H1 (cell line): ENCODE data around the gene IL31RA. TPM values are rescaled to one million over a fixed set of nuclear protein-coding genes. Genes with fewer than 3 reads are reported as not detected.

Experiments used
- CTCF ChIA-PET: fragments of 300-600 bp; sonication (Branson Sonifier 250); formaldehyde crosslinking; loops from one replicate; lab custom pipeline; 2021; ENCODE audit not compliant: partially characterized antibody; lab: Charles Lee
- POLR2A ChIA-PET: fragments of 300-600 bp; sonication (Branson Sonifier 250); formaldehyde crosslinking; loops from one replicate; lab custom pipeline; 2021; ENCODE audit warnings: inconsistent platforms; ENCODE audit not compliant: partially characterized antibody; lab: Charles Lee
- DNase-seq, 2 experiments: peaks; one replicate each; pipeline versions ENCODE4 v3.0.0 to v3.0.0-alpha.2; 2010 to 2022; ENCODE audit warnings: low spot score in 2 of 2, low read depth in 1 of 2, mixed read lengths in 1 of 2
- FAIRE-seq: peaks from 2 replicates; lab custom pipeline; 2011; peaks lifted over from hg19 to GRCh38; lab: Jason Lieb, UNC
- H2AFZ ChIP-seq: 2 replicates; pipeline ENCODE4 v1.8.1; 2012; ENCODE audit warnings: low read length, inconsistent platforms
- H2AK5ac ChIP-seq: 2 replicates; pipeline ENCODE4 v1.6.1; 2013; ENCODE audit warnings: low read depth, low read length
- H2BK120ac ChIP-seq: replicated peaks from 2 replicates; pipeline ENCODE3; 2013; ENCODE audit warnings: low read depth, low read length, inconsistent platforms
- H2BK12ac ChIP-seq: 2 replicates; pipeline ENCODE4 v1.6.1; 2013; ENCODE audit warnings: low read depth, low read length
- H2BK15ac ChIP-seq: 2 replicates; pipeline ENCODE4 v1.6.1; 2013; ENCODE audit warnings: low read length
- H2BK20ac ChIP-seq: 2 replicates; pipeline ENCODE4 v1.6.1; 2013; ENCODE audit warnings: low read length
- H2BK5ac ChIP-seq: 2 replicates; pipeline ENCODE4 v1.6.1; 2013; ENCODE audit warnings: low read depth, low read length
- H3K14ac ChIP-seq: 2 replicates; pipeline ENCODE4 v1.6.1; 2013; ENCODE audit warnings: inconsistent platforms; ENCODE audit not compliant: insufficient read length
- H3K18ac ChIP-seq: 2 replicates; pipeline ENCODE4 v1.6.1; 2013; ENCODE audit warnings: low read length; ENCODE audit errors: extremely low read depth
- H3K23ac ChIP-seq: 2 replicates; pipeline ENCODE4 v1.6.1; 2013; ENCODE audit warnings: inconsistent platforms; ENCODE audit not compliant: insufficient read length
- H3K23me2 ChIP-seq: 2 replicates; pipeline ENCODE4 v1.6.1; 2013; ENCODE audit warnings: low read depth, low read length
- H3K27ac ChIP-seq: 2 replicates; pipeline ENCODE4 v1.6.1; 2011; ENCODE audit warnings: low read depth, low read length, inconsistent platforms
- H3K27me3 ChIP-seq, 4 experiments: replicated peaks in 1 of 4; 1 replicate in 1 of 4; 2 replicates in 3 of 4; pipeline versions ENCODE4 v1.6.1 to v1.8.1; 2011 to 2013; ENCODE audit warnings: low read length in 3 of 4, mild to moderate bottlenecking in 3 of 4, inconsistent platforms in 2 of 4, mixed read lengths in 2 of 4, moderate library complexity in 1 of 4; ENCODE audit not compliant: control insufficient read depth in 3 of 4, insufficient read depth in 3 of 4; ENCODE audit errors: extremely low read depth in 1 of 4
- H3K36me3 ChIP-seq, 4 experiments: 2 replicates each; pipeline versions ENCODE4 v1.6.1 to v1.8.1; 2011 to 2013; ENCODE audit warnings: mild to moderate bottlenecking in 4 of 4, low read length in 3 of 4, moderate library complexity in 2 of 4, control low read depth in 1 of 4, inconsistent platforms in 1 of 4; ENCODE audit not compliant: insufficient read depth in 4 of 4, control insufficient read depth in 2 of 4
- H3K4ac ChIP-seq: replicated peaks from 2 replicates; pipeline ENCODE3; 2013; ENCODE audit warnings: low read length, low read depth, mixed read lengths, inconsistent platforms; ENCODE audit not compliant: insufficient read length
- H3K4me1 ChIP-seq, 4 experiments: replicated peaks in 1 of 4; 1 replicate in 1 of 4; 2 replicates in 3 of 4; pipeline versions ENCODE4 v1.6.1 to v1.8.1; 2011 to 2013; ENCODE audit warnings: low read length in 3 of 4, inconsistent platforms in 2 of 4, mixed read lengths in 1 of 4; ENCODE audit not compliant: insufficient read depth in 4 of 4, control insufficient read depth in 3 of 4
- H3K4me2 ChIP-seq, 2 experiments: 2 replicates each; pipeline versions ENCODE4 v1.6.1 to v1.8.1; 2011 to 2013; ENCODE audit warnings: low read depth in 2 of 2, low read length in 2 of 2, control low read depth in 1 of 2, inconsistent platforms in 1 of 2, mild to moderate bottlenecking in 1 of 2; ENCODE audit not compliant: insufficient read depth in 1 of 2
- H3K4me3 ChIP-seq, 4 experiments: fragments of 200-600, 300-600 bp in 1 of 4; sonication (generic), shearing (Covaris generic), sonication (Bioruptor Twin) in 1 of 4; 2 replicates each; pipeline versions ENCODE4 v1.5.1 to v1.8.1; 2011 to 2016; ENCODE audit warnings: low read length in 4 of 4, low read depth in 3 of 4, control low read depth in 2 of 4, inconsistent platforms in 2 of 4, mild to moderate bottlenecking in 2 of 4, mixed read lengths in 1 of 4, moderate library complexity in 1 of 4; ENCODE audit not compliant: insufficient read depth in 2 of 4; ENCODE audit errors: extremely low read depth in 1 of 4
- H3K56ac ChIP-seq: replicated peaks from 2 replicates; pipeline ENCODE3; 2013; ENCODE audit warnings: low read depth, mild to moderate bottlenecking, mixed read lengths, low read length, inconsistent platforms; ENCODE audit not compliant: insufficient read length
- H3K79me1 ChIP-seq: 2 replicates; pipeline ENCODE4 v1.6.1; 2013; ENCODE audit warnings: low read depth, low read length, control low read depth
- H3K79me2 ChIP-seq, 2 experiments: 2 replicates each; pipeline versions ENCODE4 v1.6.1 to v1.8.1; 2012 to 2013; ENCODE audit warnings: low read length in 2 of 2, mild to moderate bottlenecking in 2 of 2, inconsistent platforms in 1 of 2; ENCODE audit not compliant: insufficient read depth in 2 of 2, control insufficient read depth in 1 of 2
- H3K9ac ChIP-seq, 4 experiments: replicated peaks in 1 of 4; 1 replicate in 1 of 4; 2 replicates in 3 of 4; pipeline versions ENCODE4 v1.6.1 to v1.8.1; 2011 to 2013; ENCODE audit warnings: low read depth in 3 of 4, low read length in 3 of 4, control low read depth in 2 of 4, mild to moderate bottlenecking in 2 of 4, moderate library complexity in 2 of 4, inconsistent platforms in 1 of 4; ENCODE audit errors: extremely low read depth in 1 of 4
- H3K9me3 ChIP-seq, 2 experiments: 2 replicates each; pipeline versions ENCODE4 v1.6.1 to v1.8.1; 2012 to 2013; ENCODE audit warnings: mild to moderate bottlenecking in 2 of 2, moderate library complexity in 2 of 2, control low read depth in 1 of 2, inconsistent platforms in 1 of 2, low read depth in 1 of 2, low read length in 1 of 2, mixed read lengths in 1 of 2; ENCODE audit not compliant: insufficient read depth in 2 of 2
- H4K20me1 ChIP-seq, 2 experiments: replicated peaks in 1 of 2; 2 replicates each; pipeline versions ENCODE3 to v1.8.1; 2011 to 2013; ENCODE audit warnings: inconsistent platforms in 2 of 2, low read length in 2 of 2, mild to moderate bottlenecking in 1 of 2; ENCODE audit not compliant: insufficient read depth in 2 of 2, control insufficient read depth in 1 of 2
- H4K5ac ChIP-seq: 2 replicates; pipeline ENCODE4 v1.6.1; 2013; ENCODE audit warnings: low read length, low read depth, mixed read lengths, inconsistent platforms; ENCODE audit not compliant: insufficient read length
- H4K8ac ChIP-seq: 2 replicates; pipeline ENCODE4 v1.8.0; 2013; ENCODE audit warnings: mild to moderate bottlenecking, moderate library complexity, low read length, inconsistent platforms; ENCODE audit not compliant: insufficient read depth; ENCODE audit errors: extremely low read depth
- H4K91ac ChIP-seq: replicated peaks from 2 replicates; pipeline ENCODE3; 2013; ENCODE audit warnings: low read length, mixed read lengths, inconsistent platforms; ENCODE audit not compliant: insufficient read length
- CBX5 ChIP-seq: fragments of 300-800, 300-1000 bp; sonication (generic); IDR thresholded peaks from 2 replicates; pipeline ENCODE4 v1.7.1; 2016; ENCODE audit warnings: antibody characterized with exemption, low read length, low read depth
- CHD1 ChIP-seq: IDR thresholded peaks from 2 replicates; pipeline ENCODE4 v1.6.1; 2012; ENCODE audit warnings: low read depth, low read length, improper control_type of control experiment
- CHD2 ChIP-seq: IDR thresholded peaks from 2 replicates; pipeline ENCODE4 v1.6.1; 2012; ENCODE audit warnings: low read length, improper control_type of control experiment
- CTBP2 ChIP-seq: IDR thresholded peaks from 2 replicates; pipeline ENCODE4 v1.7.0; 2011; ENCODE audit warnings: borderline replicate concordance, mild to moderate bottlenecking, moderate library complexity, mixed read lengths, low read length; ENCODE audit not compliant: insufficient read depth, insufficient read length
- EZH2 ChIP-seq: fragments of 200-600 bp; sonication (generic); IDR thresholded peaks from 2 replicates; pipeline ENCODE4 v1.7.1; 2012; ENCODE audit warnings: low read depth, mild to moderate bottlenecking, moderate library complexity, low read length, inconsistent platforms; ENCODE audit not compliant: severe bottlenecking
- KDM4A ChIP-seq: IDR thresholded peaks from one replicate; pipeline ENCODE4 v1.7.1; 2012; ENCODE audit warnings: low read depth, mild to moderate bottlenecking, moderate library complexity, low read length, inconsistent platforms; ENCODE audit not compliant: severe bottlenecking
- POU5F1 ChIP-seq: IDR thresholded peaks from 2 replicates; pipeline ENCODE4 v1.6.1; 2011; ENCODE audit warnings: low read depth, mild to moderate bottlenecking, low read length, moderate library complexity
- RNF2 ChIP-seq: fragments of 200-900, 300-1000 bp; sonication (generic); IDR thresholded peaks from 2 replicates; pipeline ENCODE4 v1.7.1; 2016; ENCODE audit warnings: borderline replicate concordance, low read depth, mild to moderate bottlenecking, antibody characterized with exemption, low read length; ENCODE audit not compliant: poor library complexity, severe bottlenecking; ENCODE audit errors: missing control alignments
- TEAD4 ChIP-seq: IDR thresholded peaks from 2 replicates; pipeline ENCODE4 v1.6.1; 2012; ENCODE audit warnings: low read depth, low read length, inconsistent platforms, mixed read lengths
- ZNF274 ChIP-seq: IDR thresholded peaks from 2 replicates; pipeline ENCODE4 v1.7.0; 2012; ENCODE audit warnings: low read length, borderline replicate concordance; ENCODE audit errors: extremely low read depth
- WGBS, 2 experiments: shearing (Covaris generic) in 1 of 2; methylation state at CpG; one replicate each; pipeline versions ENCODE4 v1.1.6 to v1.1.7; 2013 to 2015; ENCODE audit warnings: low lambda C conversion rate in 2 of 2, mixed read lengths in 2 of 2, inconsistent platforms in 1 of 2, low coverage in 1 of 2, missing lambda C conversion rate in 1 of 2; ENCODE audit not compliant: insufficient replicate concordance in 2 of 2, insufficient coverage in 1 of 2, insufficient read length in 1 of 2; ENCODE audit errors: extremely low coverage in 1 of 2, missing lambda C conversion rate in 1 of 2; 5-methylcytosine and 5-hydroxymethylcytosine counted together
- polyA plus RNA-seq, 7 experiments: library from polyadenylated mRNA; depleted of rRNA in 3 of 7; stranded (reverse) in 5 of 7; unstranded in 2 of 7; fragments of >200 nt in 5 of 7; fragments of 200-250 nt in 2 of 7; gene quantifications; 1 replicate in 5 of 7; 2 replicates in 1 of 7; 4 replicates in 1 of 7; pipeline versions ENCODE4 v1.2.1 to v1.2.3, GENCODE V29; 2011 to 2013; ENCODE audit warnings: missing spikeins in 2 of 7, mixed read lengths in 2 of 7
- total RNA-seq: library from RNA; stranded (reverse); fragmentation: NEBNext Ultra II Directional; extraction: Animal tissue kit (Norgen Biotek cat#: 25700); gene quantifications from 2 replicates; pipeline ENCODE4 v1.2.1, GENCODE V29; 2021
- TF ChIP-seq, protein P1 (sequence below): IDR thresholded peaks from 2 replicates; pipeline ENCODE4 v1.6.1; 2011; ENCODE audit warnings: low read depth, mild to moderate bottlenecking, low read length; ENCODE audit not compliant: insufficient read depth
- TF ChIP-seq, protein P2 (sequence below): IDR thresholded peaks from 2 replicates; pipeline ENCODE4 v1.6.1; 2012; ENCODE audit warnings: low read length, inconsistent platforms

The IL31RA gene
- total and polyA plus RNA-seq, 2 of the 8 experiments (the other 6 are each of a cell fraction or from before 2014, with no cell fraction given): not detected

- H4K5ac ChIP-seq: no peak overlapping the region
- no peaks in the 10 kb centered on the region for H3K36me3 ChIP-seq
- H2AFZ ChIP-seq: no peak overlapping the region
- H3K9me3 ChIP-seq: no peaks in the 10 kb centered on the region; a peak in 1 of 4 replicates
- 83% methylated on average over 2 of the region's 2 CpGs; no CpG with 5 or more reads in 1 of the 2 experiments for WGBS, 2 experiments
- no peak overlapping the region for H3K4me2 ChIP-seq
- ChIA-PET CTCF (no interaction called here), POLR2A (no interaction called here)
- no peak overlapping the region for H3K4ac ChIP-seq
- no peak overlapping the region for H3K14ac ChIP-seq
- H3K4me3 ChIP-seq: no peak overlapping the region
- no peaks in the 10 kb centered on the region for H4K20me1 ChIP-seq
- no peak overlapping the region for H2BK20ac ChIP-seq
- no peak overlapping the region for H4K8ac ChIP-seq
- no peak overlapping the region for H3K23ac ChIP-seq
- no peaks in the 10 kb centered on the region for H3K27me3 ChIP-seq
- FAIRE-seq (no peak), DNase-seq (no peak)
- no peak overlapping the region for H2BK120ac ChIP-seq
- no peak overlapping the region for H3K9ac ChIP-seq
- H3K79me1 ChIP-seq: no peaks in the 10 kb centered on the region
- no peak overlapping the region for H4K91ac ChIP-seq
- no peak overlapping the region for H3K27ac ChIP-seq
- no peaks in the 10 kb centered on the region for H3K23me2 ChIP-seq
- no peak overlapping the region for H2BK12ac ChIP-seq
- H2AK5ac ChIP-seq: no peak overlapping the region
- no peak overlapping the region for H2BK15ac ChIP-seq
- H3K18ac ChIP-seq: no peak overlapping the region
- H3K79me2 ChIP-seq: no peaks in the 10 kb centered on the region
- H3K56ac ChIP-seq: no peak overlapping the region
- no peak overlapping the region for H2BK5ac ChIP-seq
- H3K4me1 ChIP-seq: no peaks in the 10 kb centered on the region
- no peak for TF ChIP-seq CBX5
- TF ChIP-seq KDM4A: no peak
- TF ChIP-seq, protein P1, sequence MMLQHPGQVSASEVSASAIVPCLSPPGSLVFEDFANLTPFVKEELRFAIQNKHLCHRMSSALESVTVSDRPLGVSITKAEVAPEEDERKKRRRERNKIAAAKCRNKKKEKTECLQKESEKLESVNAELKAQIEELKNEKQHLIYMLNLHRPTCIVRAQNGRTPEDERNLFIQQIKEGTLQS: no peak
- TF ChIP-seq CTBP2: no peak
- no peak for TF ChIP-seq EZH2
- TF ChIP-seq, protein P2, sequence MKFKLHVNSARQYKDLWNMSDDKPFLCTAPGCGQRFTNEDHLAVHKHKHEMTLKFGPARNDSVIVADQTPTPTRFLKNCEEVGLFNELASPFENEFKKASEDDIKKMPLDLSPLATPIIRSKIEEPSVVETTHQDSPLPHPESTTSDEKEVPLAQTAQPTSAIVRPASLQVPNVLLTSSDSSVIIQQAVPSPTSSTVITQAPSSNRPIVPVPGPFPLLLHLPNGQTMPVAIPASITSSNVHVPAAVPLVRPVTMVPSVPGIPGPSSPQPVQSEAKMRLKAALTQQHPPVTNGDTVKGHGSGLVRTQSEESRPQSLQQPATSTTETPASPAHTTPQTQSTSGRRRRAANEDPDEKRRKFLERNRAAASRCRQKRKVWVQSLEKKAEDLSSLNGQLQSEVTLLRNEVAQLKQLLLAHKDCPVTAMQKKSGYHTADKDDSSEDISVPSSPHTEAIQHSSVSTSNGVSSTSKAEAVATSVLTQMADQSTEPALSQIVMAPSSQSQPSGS: no peak
- no peak for TF ChIP-seq TEAD4
- no peak for TF ChIP-seq ZNF274
- TF ChIP-seq CHD2: no peak
- no peak for TF ChIP-seq RNF2
- TF ChIP-seq CHD1: no peak
- TF ChIP-seq POU5F1: no peak
Measured at GRCh38 chr5:55848783-55849182, 2.4 kb upstream of the IL31RA start.
